Astrocyte (in vitro differentiated cells and primary cell): ENCODE data around the gene PRMT3.

ENCODE experiments used
- CTCF ChIP-seq: IDR thresholded peaks from 2 replicates; pipeline ENCODE4 v1.5.1; 2011; ENCODE audit warnings: low read depth, mild to moderate bottlenecking, inconsistent platforms, low read length, moderate library complexity; ENCODE audit not compliant: insufficient read depth
- EZH2 ChIP-seq: IDR thresholded peaks from 2 replicates; pipeline ENCODE4 v1.6.1; 2012; ENCODE audit warnings: mild to moderate bottlenecking, low read length, inconsistent platforms; ENCODE audit not compliant: insufficient read depth

- peak; percentile 97 for TF ChIP-seq CTCF
- TF ChIP-seq EZH2: no peak
Observed at GRCh38 chr11:20353829-20354434, 33.6 kb upstream of the PRMT3 start.
